ENCODE data around the gene KANSL1.

- no peak for TF ChIP-seq EZH2 (optimal IDR thresholded peaks at IDR 0.05; ENCODE audit: low read depth, low read length)
- TF ChIP-seq, protein P1, sequence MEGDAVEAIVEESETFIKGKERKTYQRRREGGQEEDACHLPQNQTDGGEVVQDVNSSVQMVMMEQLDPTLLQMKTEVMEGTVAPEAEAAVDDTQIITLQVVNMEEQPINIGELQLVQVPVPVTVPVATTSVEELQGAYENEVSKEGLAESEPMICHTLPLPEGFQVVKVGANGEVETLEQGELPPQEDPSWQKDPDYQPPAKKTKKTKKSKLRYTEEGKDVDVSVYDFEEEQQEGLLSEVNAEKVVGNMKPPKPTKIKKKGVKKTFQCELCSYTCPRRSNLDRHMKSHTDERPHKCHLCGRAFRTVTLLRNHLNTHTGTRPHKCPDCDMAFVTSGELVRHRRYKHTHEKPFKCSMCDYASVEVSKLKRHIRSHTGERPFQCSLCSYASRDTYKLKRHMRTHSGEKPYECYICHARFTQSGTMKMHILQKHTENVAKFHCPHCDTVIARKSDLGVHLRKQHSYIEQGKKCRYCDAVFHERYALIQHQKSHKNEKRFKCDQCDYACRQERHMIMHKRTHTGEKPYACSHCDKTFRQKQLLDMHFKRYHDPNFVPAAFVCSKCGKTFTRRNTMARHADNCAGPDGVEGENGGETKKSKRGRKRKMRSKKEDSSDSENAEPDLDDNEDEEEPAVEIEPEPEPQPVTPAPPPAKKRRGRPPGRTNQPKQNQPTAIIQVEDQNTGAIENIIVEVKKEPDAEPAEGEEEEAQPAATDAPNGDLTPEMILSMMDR (IDR thresholded peaks at IDR 0.05; ENCODE audit: low read length) = no peak
Measured at GRCh38 chr17:46063241-46063640, 130.0 kb downstream of the KANSL1 start.
